OCI-LY7 (cell line): ENCODE results near the gene PACS1. TPM values are rescaled to one million over a fixed set of nuclear protein-coding genes. Genes with fewer than 3 reads are reported as not detected.

Experiments
- BruUV-seq: library from RNA; stranded (reverse); fragments of 400-500 nt; replicated peaks from 2 replicates; lab custom pipeline; 2021; lab: Mats Ljungman, UMichigan
- CTCF ChIA-PET: fragments of 300-600 bp; sonication (Branson Sonifier 250); formaldehyde crosslinking; loops from one replicate; lab custom pipeline; 2022; ENCODE audit warnings: antibody characterized with exemption; ENCODE audit not compliant: unreplicated experiment; lab: Charles Lee
- POLR2A ChIA-PET: fragments of 300-600 bp; sonication (Branson Sonifier 250); formaldehyde crosslinking; loops from one replicate; lab custom pipeline; 2022; ENCODE audit warnings: antibody characterized with exemption; lab: Charles Lee
- DNase-seq: peaks from one replicate; pipeline ENCODE4 v3.0.0-alpha.2; 2015; ENCODE audit warnings: low spot score
- H2AFZ ChIP-seq: fragments of 200-600 bp; sonication (generic), shearing (Covaris generic); 2 replicates; pipeline ENCODE4 v1.6.1; 2014; ENCODE audit warnings: mild to moderate bottlenecking, antibody characterized with exemption, low read length, moderate library complexity
- H3K27ac ChIP-seq: fragments of 200-600 bp; sonication (generic); 2 replicates; pipeline ENCODE4 v1.5.1; 2014; ENCODE audit warnings: mixed run types, low read depth, mild to moderate bottlenecking, moderate library complexity, low read length, inconsistent platforms; ENCODE audit not compliant: poor library complexity, severe bottlenecking
- H3K36me3 ChIP-seq: fragments of 200-600 bp; sonication (generic); 2 replicates; pipeline ENCODE4 v1.6.1; 2014; ENCODE audit warnings: mild to moderate bottlenecking, antibody characterized with exemption, low read length, moderate library complexity, mixed read lengths; ENCODE audit not compliant: insufficient read depth
- H3K4me1 ChIP-seq: fragments of 200-600 bp; sonication (generic); 2 replicates; pipeline ENCODE4 v1.5.1; 2014; ENCODE audit warnings: mild to moderate bottlenecking, low read length; ENCODE audit not compliant: insufficient read depth, poor library complexity, severe bottlenecking
- H3K4me2 ChIP-seq: fragments of 200-600 bp; sonication (generic); 2 replicates; pipeline ENCODE4 v1.6.1; 2014; ENCODE audit warnings: mild to moderate bottlenecking, low read length
- H3K4me3 ChIP-seq: fragments of 200-600 bp; sonication (generic); 2 replicates; pipeline ENCODE4 v1.5.1; 2014; ENCODE audit warnings: mild to moderate bottlenecking, low read depth, low read length; ENCODE audit not compliant: poor library complexity, severe bottlenecking
- H3K79me2 ChIP-seq: fragments of 200-600 bp; sonication (generic); 2 replicates; pipeline ENCODE4 v1.6.1; 2016; ENCODE audit warnings: low read depth, mild to moderate bottlenecking, low read length, moderate library complexity, mixed read lengths; ENCODE audit not compliant: insufficient read depth
- H3K9me2 ChIP-seq: fragments of 200-600 bp; sonication (generic); 2 replicates; pipeline ENCODE4 v1.6.1; 2016; ENCODE audit warnings: mild to moderate bottlenecking, low read length, mixed read lengths; ENCODE audit not compliant: insufficient read depth
- H3K9me3 ChIP-seq: fragments of 200-600 bp; sonication (generic); 2 replicates; pipeline ENCODE4 v1.6.1; 2014; ENCODE audit warnings: mild to moderate bottlenecking, mixed run types, low read length, mixed read lengths
- H4K20me1 ChIP-seq: fragments of 200-600 bp; sonication (generic); 2 replicates; pipeline ENCODE4 v1.6.1; 2014; ENCODE audit warnings: mild to moderate bottlenecking, antibody characterized with exemption, low read length, moderate library complexity, mixed read lengths; ENCODE audit not compliant: insufficient read depth
- CTCF ChIP-seq: fragments of 200-600 bp; sonication (generic); conservative IDR thresholded peaks from 2 replicates; pipeline ENCODE4 v1.5.1; 2014; ENCODE audit warnings: mild to moderate bottlenecking, antibody characterized with exemption, low read length, moderate library complexity, mixed read lengths
- EZH2phosphoT487 ChIP-seq: fragments of 200-600 bp; sonication (generic); IDR thresholded peaks from 2 replicates; pipeline ENCODE4 v1.6.1; 2018; ENCODE audit warnings: low read depth, borderline replicate concordance, mild to moderate bottlenecking, mixed run types, antibody characterized with exemption, low read length, moderate library complexity, mixed read lengths
- intact Hi-C: fragments of 100-400 bp; cut with micrococcal nuclease; formaldehyde crosslinking; loops from one replicate; pipeline ENCODE4 v1.10.0; 2022; ENCODE audit not compliant: unreplicated experiment
- total RNA-seq, 2 experiments: library from RNA; depleted of rRNA in 1 of 2; stranded (reverse); fragments of >200 nt in 1 of 2; shearing (Covaris generic) in 1 of 2; gene quantifications; 2 replicates each; pipeline ENCODE4 v1.2.3, GENCODE V29; 2014 to 2022

Gene PACS1
- total RNA-seq, 2 experiments from 2014 or later = 23.7 to 52.5 TPM

- POLR2A ChIA-PET = interaction anchor here (0.6 kb wide), 1 partner anchor 38 kb away, joined by 3 read pairs; no protein-coding TSS in a partner anchor
- no TSS peak for BruUV-seq
These were observed 209.1 kb downstream of the PACS1 start for GRCh38 chr11:66279092-66279734.

GRCh38 chr11:66280428-66280827 is 210.4 kb downstream of the PACS1 start:
- POLR2A ChIA-PET = interaction anchor here (0.8 kb wide), 1 partner anchor 32 kb away, joined by 3 read pairs; no protein-coding TSS in a partner anchor
- Histone ChIP-seq H2AFZ (no peak overlapping the region), H3K9me3 (no peaks in the 10 kb centered on the region), H3K36me3 (peaks cover 24% of the 10 kb centered on the region; the same call in 1 of the 2 replicates), H3K4me3 (no peak overlapping the region), H3K79me2 (no peaks in the 10 kb centered on the region), H3K4me1 (peaks cover 43% of the 10 kb centered on the region), H4K20me1 (no peaks in the 10 kb centered on the region), H3K27ac (no peak overlapping the region), H3K4me2 (no peak overlapping the region), H3K9me2 (no peaks in the 10 kb centered on the region)
- TF ChIP-seq CTCF (no peak), EZH2phosphoT487 (no peak)
- DNase-seq = no peak
- CTCF ChIA-PET = no interaction called here
- BruUV-seq = no TSS peak
- intact Hi-C loops = no loop called here

More at GRCh38 chr11:66279092-66279734, 209.1 kb downstream of the PACS1 start:
- no peak overlapping the region for H3K4me2 ChIP-seq
- no peak for DNase-seq
- H3K9me2 ChIP-seq = no peaks in the 10 kb centered on the region
- peaks cover 32% of the 10 kb centered on the region for H3K4me1 ChIP-seq
- H2AFZ ChIP-seq = no peak overlapping the region
- H3K27ac ChIP-seq = no peak overlapping the region
- peaks cover 21% of the 10 kb centered on the region; the same call in 1 of the 2 replicates for H3K36me3 ChIP-seq
- no peaks in the 10 kb centered on the region for H3K79me2 ChIP-seq
- CTCF ChIA-PET = interaction anchor here (0.6 kb wide), 1 partner anchor 69 kb away, joined by 4 read pairs; no protein-coding TSS in a partner anchor
- H4K20me1 ChIP-seq = no peaks in the 10 kb centered on the region
- intact Hi-C loops = no loop called here
- H3K4me3 ChIP-seq = no peak overlapping the region
- H3K9me3 ChIP-seq = no peaks in the 10 kb centered on the region
- TF ChIP-seq CTCF = no peak
- TF ChIP-seq EZH2phosphoT487 = no peak

DNA sequence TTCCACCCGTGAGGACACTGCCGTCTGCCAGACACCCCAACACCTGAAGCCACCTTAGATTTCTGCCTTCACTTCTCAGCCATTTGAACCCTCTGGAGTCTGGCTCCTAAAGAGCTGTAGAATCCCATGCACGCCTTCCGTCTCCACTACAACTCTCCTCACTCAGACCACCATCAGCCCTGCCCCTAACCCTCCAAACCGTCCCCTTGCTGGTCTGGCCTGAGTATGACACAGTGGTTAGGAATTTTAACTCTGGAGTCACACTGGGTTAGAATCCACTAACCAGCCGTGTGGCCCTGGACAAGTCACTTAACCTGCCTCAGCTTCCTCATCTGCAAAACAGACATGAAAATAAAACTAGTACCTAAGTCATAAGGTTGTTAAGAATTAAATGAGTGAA is 210.9 kb downstream of the PACS1 start:
- intact Hi-C loops = no loop called here
- ChIA-PET CTCF (no interaction called here), POLR2A (no interaction called here)
- H4K20me1 ChIP-seq = no peaks in the 10 kb centered on the region
- H3K4me2 ChIP-seq = no peak overlapping the region
- no peak for DNase-seq
- no peaks in the 10 kb centered on the region for H3K79me2 ChIP-seq
- H3K4me3 ChIP-seq = no peak overlapping the region
- TF ChIP-seq CTCF = no peak
- no peak for TF ChIP-seq EZH2phosphoT487
- no TSS peak for BruUV-seq
- no peaks in the 10 kb centered on the region for H3K9me2 ChIP-seq
- no peak overlapping the region for H2AFZ ChIP-seq
- H3K27ac ChIP-seq = no peak overlapping the region
- H3K36me3 ChIP-seq = peaks cover 20% of the 10 kb centered on the region; the same call in 1 of the 2 replicates
- peaks cover 43% of the 10 kb centered on the region for H3K4me1 ChIP-seq
- no peaks in the 10 kb centered on the region for H3K9me3 ChIP-seq
